Colonic mucosa (tissue), 4 donors: ENCODE data around the gene EPB41L1. TPM values are rescaled to one million over a fixed set of nuclear protein-coding genes. Genes with fewer than 3 reads are reported as not detected.

ENCODE experiments used
- DNase-seq: peaks from one replicate; pipeline ENCODE4 v3.0.0-alpha.2; 2020
- H3K27ac ChIP-seq: fragments of 200-600 bp; one replicate; pipeline ENCODE4 v1.8.0; 2021
- H3K27me3 ChIP-seq: fragments of 200-600 bp; one replicate; pipeline ENCODE4 v1.8.0; 2021
- H3K36me3 ChIP-seq: fragments of 200-600 bp; one replicate; pipeline ENCODE4 v1.8.0; 2021
- H3K4me1 ChIP-seq: fragments of 200-600 bp; one replicate; pipeline ENCODE4 v1.8.0; 2021; ENCODE audit warnings: mild to moderate bottlenecking
- H3K4me3 ChIP-seq: fragments of 200-600 bp; one replicate; pipeline ENCODE4 v1.8.0; 2021
- H3K9ac ChIP-seq, 2 donors: one replicate each; pipeline ENCODE4 v1.7.0; 2013; ENCODE audit warnings: control low read depth in 2 of 2, low read depth in 2 of 2, low read length in 2 of 2
- H3K9me3 ChIP-seq: fragments of 200-600 bp; one replicate; pipeline ENCODE4 v1.8.0; 2021
- intact Hi-C: fragments of 100-400 bp; cut with DNase I; formaldehyde crosslinking; loops from one replicate; pipeline ENCODE4 v1.14.1; 2022
- total RNA-seq, 2 donors: library from RNA; stranded (reverse); fragmentation: NEBNext Ultra II Directional in 1 of 2; extraction: Animal tissue kit (Norgen Biotek cat#: 25700) in 1 of 2; gene quantifications; one replicate each; pipeline ENCODE4 v1.2.1, GENCODE V29; 2021
- TF ChIP-seq, protein P1 (sequence below): fragments of 200-600 bp; IDR thresholded peaks from one replicate; pipeline ENCODE4 v1.8.0; 2022; ENCODE audit warnings: antibody characterized with exemption, mild to moderate bottlenecking
- donor health status: healthy.
- donor health status: DM: no; HTN: no; CAD: no.
- donor health status: DM: no; HTN: no; CAD: no.

Gene EPB41L1
- total RNA-seq, 2 donors from 2014 or later = 40.3 to 59.2 TPM

DNA sequence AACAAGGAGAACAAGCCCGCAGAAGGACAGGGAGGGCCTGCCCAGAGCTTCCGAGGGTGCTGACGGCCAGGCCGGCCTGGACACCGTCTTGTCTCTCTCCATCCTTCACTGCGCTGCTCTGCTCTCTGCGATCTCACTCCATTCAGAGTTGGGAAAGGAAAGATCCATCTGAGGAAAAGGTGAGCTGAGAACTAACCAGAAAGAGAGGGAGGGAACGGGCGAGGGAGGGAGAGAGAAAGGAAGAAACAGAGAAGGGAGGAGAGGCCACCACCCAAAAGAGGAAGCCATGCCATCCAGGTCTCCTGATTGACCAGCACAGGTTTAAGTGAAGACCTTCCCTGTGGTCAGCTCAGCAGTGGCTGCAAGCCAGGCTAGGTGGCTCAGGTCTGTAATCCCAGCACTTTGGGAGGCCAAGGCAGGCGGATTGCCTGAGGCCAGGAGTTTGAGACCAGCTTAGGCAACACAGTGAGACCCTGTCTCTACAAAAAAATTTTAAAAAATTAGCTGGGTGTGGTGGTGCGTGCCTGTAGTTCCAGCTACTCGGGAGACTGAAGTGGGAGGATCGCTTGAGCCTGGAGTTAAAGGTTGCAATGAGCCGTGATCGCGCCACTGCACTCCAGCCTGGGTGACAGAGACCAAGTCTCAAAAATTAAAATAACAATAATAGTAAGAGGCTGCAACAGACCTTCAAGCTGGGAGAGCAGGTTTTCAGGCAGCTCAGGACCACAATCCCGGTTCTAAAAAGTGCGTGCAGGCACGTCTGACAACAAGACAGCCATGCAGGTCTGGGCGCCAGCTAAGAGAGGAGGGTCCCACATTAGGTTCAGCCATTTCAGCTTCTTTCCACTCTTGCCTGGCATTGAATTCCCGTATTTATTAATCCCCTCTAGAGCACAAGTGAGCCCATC, 117.4 kb downstream of the EPB41L1 start:
- no peaks in the 10 kb centered on the region for H3K9me3 ChIP-seq
- no peak overlapping the region for H3K4me3 ChIP-seq
- intact Hi-C loops = no loop called here
- no peaks in the 10 kb centered on the region for H3K27me3 ChIP-seq
- H3K27ac ChIP-seq = no peak overlapping the region
- DNase-seq = no peak
- no peaks in the 10 kb centered on the region for H3K36me3 ChIP-seq
- no peak overlapping the region for H3K9ac ChIP-seq
- no peaks in the 10 kb centered on the region for H3K4me1 ChIP-seq
- TF ChIP-seq, protein P1, sequence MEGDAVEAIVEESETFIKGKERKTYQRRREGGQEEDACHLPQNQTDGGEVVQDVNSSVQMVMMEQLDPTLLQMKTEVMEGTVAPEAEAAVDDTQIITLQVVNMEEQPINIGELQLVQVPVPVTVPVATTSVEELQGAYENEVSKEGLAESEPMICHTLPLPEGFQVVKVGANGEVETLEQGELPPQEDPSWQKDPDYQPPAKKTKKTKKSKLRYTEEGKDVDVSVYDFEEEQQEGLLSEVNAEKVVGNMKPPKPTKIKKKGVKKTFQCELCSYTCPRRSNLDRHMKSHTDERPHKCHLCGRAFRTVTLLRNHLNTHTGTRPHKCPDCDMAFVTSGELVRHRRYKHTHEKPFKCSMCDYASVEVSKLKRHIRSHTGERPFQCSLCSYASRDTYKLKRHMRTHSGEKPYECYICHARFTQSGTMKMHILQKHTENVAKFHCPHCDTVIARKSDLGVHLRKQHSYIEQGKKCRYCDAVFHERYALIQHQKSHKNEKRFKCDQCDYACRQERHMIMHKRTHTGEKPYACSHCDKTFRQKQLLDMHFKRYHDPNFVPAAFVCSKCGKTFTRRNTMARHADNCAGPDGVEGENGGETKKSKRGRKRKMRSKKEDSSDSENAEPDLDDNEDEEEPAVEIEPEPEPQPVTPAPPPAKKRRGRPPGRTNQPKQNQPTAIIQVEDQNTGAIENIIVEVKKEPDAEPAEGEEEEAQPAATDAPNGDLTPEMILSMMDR = no peak

DNA sequence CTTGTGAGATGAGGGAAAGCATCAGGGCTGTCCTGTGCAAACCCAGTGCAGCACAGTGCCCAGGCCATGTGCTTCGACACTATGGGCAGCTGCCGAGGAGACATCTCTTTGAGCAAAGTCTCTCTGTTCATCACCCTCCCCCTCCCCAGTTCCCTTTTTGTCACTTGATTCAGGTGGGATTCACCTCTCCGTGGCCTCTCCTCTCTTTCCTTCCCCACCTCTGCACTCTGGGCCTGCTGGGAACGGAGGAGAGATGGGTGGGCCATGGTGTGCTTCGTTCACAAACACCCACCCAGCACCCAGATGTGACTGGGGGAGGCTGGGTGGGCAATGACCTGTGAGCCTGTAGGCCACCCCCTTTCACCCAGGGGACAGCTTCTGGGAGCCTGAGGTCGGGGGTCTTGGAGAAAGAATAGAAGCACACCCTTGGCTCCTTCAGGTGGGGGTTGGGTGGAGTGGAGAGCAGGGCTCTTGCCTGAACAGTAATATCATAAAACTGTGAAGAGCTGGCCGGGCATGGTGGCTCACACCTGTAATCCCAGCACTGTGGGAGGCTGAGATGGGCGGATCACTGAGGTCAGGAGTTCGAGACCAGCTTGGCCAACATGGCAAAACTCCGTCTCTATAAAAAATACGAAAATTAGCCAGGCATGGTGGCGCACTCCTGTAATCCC, 118.1 kb downstream of the EPB41L1 start:
- H3K9me3 ChIP-seq = no peaks in the 10 kb centered on the region
- H3K27ac ChIP-seq = no peak overlapping the region
- no peaks in the 10 kb centered on the region for H3K27me3 ChIP-seq
- no peaks in the 10 kb centered on the region for H3K4me1 ChIP-seq
- DNase-seq = no peak
- H3K4me3 ChIP-seq = no peak overlapping the region
- H3K9ac ChIP-seq = no peak overlapping the region
- no peaks in the 10 kb centered on the region for H3K36me3 ChIP-seq
- intact Hi-C loops = no loop called here
- TF ChIP-seq, protein P1 = no peak

DNA sequence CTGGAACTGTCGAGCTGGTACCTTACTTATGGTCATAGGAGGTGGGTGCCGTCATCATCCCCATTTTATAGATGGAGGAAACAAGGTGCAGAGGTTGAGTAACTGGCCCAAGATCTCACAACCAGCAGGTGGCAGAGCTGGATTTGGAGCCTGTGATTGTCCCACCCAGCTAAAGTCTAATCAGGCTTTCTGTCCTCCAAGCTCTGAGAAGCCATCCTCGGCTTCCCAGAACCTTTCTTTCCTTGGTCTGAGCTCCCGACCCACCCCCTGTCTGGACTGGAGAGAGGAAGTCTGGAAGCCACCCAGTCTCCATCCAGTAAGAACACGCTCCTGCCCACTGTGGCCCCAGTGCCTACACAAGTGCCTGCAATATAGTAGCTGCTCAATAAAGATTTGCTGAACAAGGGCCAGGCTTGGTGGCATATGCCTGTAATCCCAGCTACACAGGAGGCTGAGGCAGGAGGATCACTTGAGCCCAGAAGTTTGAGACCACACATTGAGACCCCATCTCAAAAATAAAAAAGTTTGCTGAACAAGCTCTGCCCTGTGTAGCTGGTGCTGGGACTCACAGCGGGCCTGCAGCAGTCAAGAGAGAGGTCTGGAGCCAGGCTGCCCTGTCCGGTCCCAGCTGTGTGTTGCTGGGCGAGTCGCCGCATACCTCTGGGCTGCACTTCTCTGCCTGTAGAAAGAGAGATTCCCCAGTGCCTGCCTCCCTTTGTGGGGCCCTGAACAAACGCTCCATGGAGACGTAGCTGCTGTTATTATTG, 119.1 kb downstream of the EPB41L1 start:
- H3K4me3 ChIP-seq = no peak overlapping the region
- no peaks in the 10 kb centered on the region for H3K4me1 ChIP-seq
- no peak overlapping the region for H3K27ac ChIP-seq
- no peaks in the 10 kb centered on the region for H3K36me3 ChIP-seq
- no peak overlapping the region for H3K9ac ChIP-seq
- DNase-seq = no peak
- TF ChIP-seq, protein P1 = no peak
- H3K9me3 ChIP-seq = no peaks in the 10 kb centered on the region
- no peaks in the 10 kb centered on the region for H3K27me3 ChIP-seq
- intact Hi-C loops = no loop called here

DNA sequence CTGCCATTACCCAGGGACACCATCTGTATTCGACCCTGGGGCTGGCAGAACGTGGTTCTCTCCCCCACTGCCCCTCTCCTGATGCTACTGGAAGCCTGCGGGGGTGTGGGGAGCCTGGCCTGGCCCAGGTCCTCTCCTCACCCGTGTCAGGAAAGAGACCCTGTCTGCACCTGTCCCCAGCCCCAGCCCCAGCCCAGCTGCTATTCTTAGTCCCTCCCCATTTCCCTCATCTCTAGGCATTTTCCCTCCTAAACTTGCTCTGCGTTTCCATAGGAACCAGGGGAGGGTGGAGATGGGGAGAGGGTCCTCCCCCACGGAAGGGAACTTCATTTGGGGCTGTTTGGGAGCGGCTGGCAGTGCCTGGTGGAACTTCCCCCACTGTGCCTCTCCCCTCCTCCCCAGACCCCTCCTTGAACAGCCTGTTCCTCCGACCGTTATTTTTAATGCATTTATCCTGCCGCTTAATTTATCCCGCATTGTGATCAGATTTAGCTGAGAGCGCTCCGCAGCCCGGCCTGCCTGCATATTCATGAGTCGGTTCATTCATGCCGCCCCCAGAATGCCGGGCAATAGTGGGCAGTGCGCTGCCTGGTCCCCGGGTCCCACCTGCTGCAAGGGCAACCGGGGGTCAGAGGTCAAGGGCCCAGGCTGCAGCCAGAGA, 119.8 kb downstream of the EPB41L1 start:
- intact Hi-C loops = no loop called here

More for the DNA sequence above, 119.8 kb downstream of the EPB41L1 start:
- H3K9ac ChIP-seq = no peak overlapping the region
- TF ChIP-seq, protein P1 = no peak
- no peak for DNase-seq
- no peak overlapping the region for H3K27ac ChIP-seq
- no peak overlapping the region for H3K4me3 ChIP-seq
- H3K9me3 ChIP-seq = no peaks in the 10 kb centered on the region
- no peaks in the 10 kb centered on the region for H3K27me3 ChIP-seq
- no peaks in the 10 kb centered on the region for H3K36me3 ChIP-seq
- no peaks in the 10 kb centered on the region for H3K4me1 ChIP-seq
